Epithelial cell of esophagus (primary cell): ENCODE results near the gene RASGRF2.

Experiments used
- DNase-seq: peaks from one replicate; pipeline ENCODE4 v3.0.0; 2010; ENCODE audit warnings: low read depth
- H3K4me3 ChIP-seq: 2 replicates; pipeline ENCODE4 v1.5.1; 2011; ENCODE audit warnings: mild to moderate bottlenecking, low read length, control low read depth
- TF ChIP-seq, protein P1 (sequence below): IDR thresholded peaks from 2 replicates; pipeline ENCODE4 v1.5.1; 2011; ENCODE audit warnings: low read depth, mild to moderate bottlenecking, low read length, control low read depth, inconsistent platforms; ENCODE audit not compliant: insufficient read depth; ENCODE audit errors: missing control alignments

The RASGRF2 gene

GRCh38 chr5:80941496-80941895, 18.7 kb upstream of the RASGRF2 start:
- no peak overlapping the region for H3K4me3 ChIP-seq
- DNase-seq, result peak; percentile 30
- TF ChIP-seq, protein P1, sequence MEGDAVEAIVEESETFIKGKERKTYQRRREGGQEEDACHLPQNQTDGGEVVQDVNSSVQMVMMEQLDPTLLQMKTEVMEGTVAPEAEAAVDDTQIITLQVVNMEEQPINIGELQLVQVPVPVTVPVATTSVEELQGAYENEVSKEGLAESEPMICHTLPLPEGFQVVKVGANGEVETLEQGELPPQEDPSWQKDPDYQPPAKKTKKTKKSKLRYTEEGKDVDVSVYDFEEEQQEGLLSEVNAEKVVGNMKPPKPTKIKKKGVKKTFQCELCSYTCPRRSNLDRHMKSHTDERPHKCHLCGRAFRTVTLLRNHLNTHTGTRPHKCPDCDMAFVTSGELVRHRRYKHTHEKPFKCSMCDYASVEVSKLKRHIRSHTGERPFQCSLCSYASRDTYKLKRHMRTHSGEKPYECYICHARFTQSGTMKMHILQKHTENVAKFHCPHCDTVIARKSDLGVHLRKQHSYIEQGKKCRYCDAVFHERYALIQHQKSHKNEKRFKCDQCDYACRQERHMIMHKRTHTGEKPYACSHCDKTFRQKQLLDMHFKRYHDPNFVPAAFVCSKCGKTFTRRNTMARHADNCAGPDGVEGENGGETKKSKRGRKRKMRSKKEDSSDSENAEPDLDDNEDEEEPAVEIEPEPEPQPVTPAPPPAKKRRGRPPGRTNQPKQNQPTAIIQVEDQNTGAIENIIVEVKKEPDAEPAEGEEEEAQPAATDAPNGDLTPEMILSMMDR, result no peak

DNA sequence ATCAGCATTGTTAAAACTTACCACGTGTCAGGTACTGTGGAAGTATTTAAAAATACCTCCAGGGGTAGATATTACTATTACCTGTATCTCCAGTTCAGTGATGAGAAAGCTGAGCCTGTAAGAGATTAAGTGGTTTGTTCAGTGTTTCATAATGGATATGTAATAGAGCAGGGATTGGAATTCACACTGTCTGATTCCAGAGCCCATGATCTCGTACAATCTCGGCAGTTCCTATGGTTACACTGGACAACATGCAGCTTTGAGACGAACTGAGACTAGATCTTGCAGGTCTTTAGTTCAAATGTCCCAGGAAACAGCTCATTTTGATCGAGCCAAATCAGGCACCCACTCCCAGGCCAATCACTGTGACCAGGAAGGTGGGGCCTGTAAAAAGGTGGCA, 8.8 kb upstream of the RASGRF2 start:
- H3K4me3 ChIP-seq, result no peak overlapping the region

GRCh38 chr5:80953587-80953986, 6.6 kb upstream of the RASGRF2 start:
- TF ChIP-seq, protein P1, result no peak
- H3K4me3 ChIP-seq, result no peak overlapping the region
- DNase-seq, result no peak

More for the DNA sequence above, 8.8 kb upstream of the RASGRF2 start:
- DNase-seq, result no peak
- TF ChIP-seq, protein P1, result no peak

GRCh38 chr5:80955082-80955590, 5.0 kb upstream of the RASGRF2 start:
- TF ChIP-seq, protein P1, result no peak
- no peak for DNase-seq

DNA sequence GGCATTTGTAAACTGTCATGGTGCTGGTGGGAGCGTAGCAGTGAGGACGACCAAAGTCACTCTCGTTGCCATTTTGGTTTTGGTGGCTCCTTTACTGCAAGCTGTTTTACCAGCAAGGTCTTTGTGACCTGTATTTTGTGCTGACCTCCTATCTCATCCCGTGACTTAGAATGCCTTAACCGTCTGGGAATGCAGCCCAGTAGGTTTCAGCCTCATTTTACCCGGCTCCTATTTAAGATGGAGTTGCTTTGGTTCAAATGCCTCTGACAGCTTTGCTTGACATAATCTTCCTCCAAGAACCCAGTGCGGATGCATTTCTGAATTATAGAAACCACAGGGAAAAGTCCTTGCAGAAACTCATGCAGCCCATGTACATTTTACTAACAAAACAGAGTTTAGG, 3.9 kb upstream of the RASGRF2 start:
- no peak for DNase-seq
- no peak overlapping the region for H3K4me3 ChIP-seq

More at GRCh38 chr5:80955082-80955590, 5.0 kb upstream of the RASGRF2 start:
- no peak overlapping the region for H3K4me3 ChIP-seq

GRCh38 chr5:80957031-80957761, 3.0 kb upstream of the RASGRF2 start:
- H3K4me3 ChIP-seq, result no peak overlapping the region
- DNase-seq, result peak; percentile 19

More for the DNA sequence above, 3.9 kb upstream of the RASGRF2 start:
- TF ChIP-seq, protein P1, result no peak

More at GRCh38 chr5:80957031-80957761, 3.0 kb upstream of the RASGRF2 start:
- TF ChIP-seq, protein P1, result no peak
